Measurements from ENCODE around the gene CCDC195.

Gene CCDC195, protein sequence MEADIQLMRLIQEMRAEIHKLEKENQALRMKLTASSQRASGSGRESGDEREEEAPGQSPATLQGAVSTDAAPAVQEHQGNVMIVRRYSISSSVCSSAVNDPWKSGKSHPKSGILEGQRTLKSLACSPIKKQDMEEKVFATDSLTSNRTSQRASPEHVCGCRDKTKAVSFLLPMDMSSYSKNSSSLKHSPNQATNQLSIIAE

DNA sequence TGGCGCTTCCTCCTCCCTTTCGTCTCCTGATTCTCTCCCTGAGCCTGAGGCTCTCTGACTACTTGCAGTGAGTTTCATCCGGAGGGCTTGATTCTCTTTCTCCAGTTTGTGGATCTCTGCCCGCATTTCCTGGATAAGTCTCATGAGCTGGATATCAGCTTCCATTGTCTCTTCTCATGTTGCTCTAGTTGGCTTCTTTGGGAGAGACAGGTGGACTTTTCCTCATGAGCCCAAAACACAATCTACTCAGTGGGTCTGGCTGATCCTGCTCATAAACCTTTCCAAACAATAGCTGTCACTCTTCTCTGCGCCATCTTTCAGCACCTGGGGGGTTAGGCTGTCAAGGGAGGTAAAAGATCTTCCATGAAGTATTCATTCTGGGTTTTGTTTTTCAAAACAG lies at the start of gene CCDC195:
CCDC195 (minus strand) TSS at position 165 of the 400 bp plus-strand sequence; CDS start at position 165, 0 bp downstream.
- DNase-seq: no peak

DNA sequence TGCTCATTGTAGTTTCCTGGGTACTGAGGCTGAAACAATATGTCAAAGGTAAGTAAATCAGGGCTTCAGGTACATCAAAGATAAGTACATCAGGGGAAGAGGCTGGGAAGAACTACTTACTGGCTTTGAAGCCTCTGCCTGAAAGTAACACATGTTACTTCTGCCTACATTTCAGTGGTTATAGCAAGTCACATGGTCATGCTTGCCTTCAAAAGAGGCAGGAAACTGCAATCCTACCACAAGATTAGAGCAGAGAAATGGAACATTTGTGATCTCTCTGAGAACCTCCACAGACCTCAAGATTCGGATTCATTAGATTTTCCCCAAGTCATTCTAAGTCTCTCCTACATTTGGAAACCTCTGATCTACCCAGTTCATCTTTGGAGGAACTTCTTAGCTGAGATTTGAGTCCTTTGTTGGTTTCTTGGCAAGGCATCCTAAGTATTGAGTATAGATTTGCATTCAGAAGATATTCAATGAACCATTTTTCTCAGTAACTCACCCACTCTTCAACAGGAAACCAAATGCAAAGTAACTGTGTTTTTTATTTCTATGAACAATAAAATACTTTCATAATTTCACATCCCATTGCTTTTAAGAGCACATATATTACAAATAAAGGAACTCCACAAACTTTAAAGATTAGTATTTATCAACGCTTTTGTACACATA lies 48.5 kb upstream of the CCDC195 start:
- DNase-seq: no peak

DNA sequence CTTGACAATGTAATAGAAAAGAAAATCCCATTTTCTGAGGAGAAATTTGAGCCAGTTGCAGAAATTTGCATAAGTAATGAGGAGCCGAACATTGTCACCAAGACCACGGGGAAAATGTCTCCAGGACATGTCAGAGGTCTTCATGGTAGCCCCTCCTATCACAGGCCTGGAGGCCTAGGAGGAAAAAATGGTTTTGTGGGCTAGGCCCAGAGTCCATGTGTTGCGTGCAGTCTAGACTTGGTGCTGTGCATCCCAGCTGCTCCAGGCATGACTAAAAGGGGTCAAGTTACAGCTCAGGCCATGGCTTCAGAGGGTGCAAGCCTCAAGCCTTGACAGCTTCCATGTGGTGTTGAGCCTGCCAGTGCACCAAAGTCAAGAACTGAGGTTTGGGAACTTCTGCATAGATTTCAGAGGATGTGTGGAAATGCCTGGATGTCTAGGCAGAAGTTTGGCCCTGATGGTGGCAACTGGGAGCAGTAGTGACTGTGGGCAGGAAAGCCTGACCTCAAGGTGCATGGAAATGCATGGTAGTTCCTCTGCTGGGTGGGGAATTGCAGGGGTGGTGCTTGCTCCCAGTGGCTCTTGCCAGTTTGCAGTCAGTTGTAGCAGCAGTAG lies 41.9 kb upstream of the CCDC195 start:
- DNase-seq: no peak

DNA sequence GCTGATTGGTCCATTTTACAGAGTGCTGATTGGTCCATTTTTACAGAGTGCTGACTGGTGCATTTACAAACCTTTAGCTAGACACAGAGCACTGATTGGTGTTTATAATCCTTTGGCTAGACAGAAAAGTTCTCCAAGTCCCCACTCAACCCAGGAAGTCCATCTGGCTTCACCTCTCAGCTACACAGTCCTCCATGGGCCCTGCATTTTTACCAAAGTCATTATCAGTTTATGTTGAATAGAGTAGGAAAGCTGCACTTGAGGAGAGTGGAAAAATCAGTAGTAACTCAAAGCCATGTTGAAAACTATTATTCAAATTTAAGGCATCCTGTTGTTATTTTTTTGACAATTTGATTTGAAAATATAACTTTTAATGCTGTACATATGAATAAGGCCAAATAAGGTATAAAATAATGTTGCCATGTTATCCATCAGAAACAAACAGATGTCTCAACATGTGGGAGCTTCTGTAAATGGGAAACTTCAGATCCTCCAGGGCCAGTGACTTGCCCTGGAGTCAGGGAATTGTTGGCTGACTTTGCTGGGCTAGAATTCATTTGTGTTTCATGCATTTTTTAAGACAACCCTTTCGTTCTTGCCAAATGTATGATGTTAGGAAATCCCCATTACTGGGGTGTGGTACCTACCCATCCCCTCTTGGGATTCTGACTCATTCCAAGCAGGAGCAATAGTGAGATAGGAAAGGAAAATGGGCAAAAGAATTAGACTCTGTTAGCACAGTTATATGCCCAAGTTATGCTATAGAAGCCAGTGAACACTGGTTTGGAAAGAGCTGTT lies 37.8 kb upstream of the CCDC195 start:
- DNase-seq: no peak

DNA sequence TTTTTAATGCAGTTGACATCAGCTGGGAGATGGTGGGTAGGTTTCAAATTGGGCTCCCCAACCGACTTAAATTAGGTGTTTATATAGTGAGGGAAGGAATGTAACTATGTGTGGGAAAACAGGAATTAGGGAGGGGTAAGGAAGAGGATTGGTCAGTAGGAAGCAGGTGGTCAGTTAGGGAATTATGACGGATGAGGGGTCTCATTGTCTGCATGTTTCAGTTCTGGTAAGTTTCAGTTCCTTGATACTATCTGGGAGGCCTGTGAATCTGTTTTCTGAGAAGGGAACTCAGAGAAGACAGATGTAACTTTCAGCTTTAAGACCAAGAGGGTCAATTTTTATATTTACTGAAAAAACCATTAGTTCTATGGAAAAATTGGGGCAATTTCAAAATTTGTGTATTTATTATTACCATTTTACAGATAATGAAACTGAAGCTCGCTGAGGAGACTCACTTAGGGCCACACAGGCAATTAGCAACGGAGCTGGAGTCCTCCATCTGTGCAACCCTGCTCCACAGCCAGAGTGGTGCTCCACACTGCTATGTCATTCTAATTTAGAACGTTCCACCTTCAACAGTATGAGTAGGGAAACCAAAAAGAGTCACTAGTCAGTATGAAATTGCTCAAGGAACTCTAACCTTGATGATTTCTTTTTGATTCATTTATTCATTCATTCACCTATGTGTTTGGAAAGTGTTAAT lies 36.0 kb upstream of the CCDC195 start:
- no peak for DNase-seq

DNA sequence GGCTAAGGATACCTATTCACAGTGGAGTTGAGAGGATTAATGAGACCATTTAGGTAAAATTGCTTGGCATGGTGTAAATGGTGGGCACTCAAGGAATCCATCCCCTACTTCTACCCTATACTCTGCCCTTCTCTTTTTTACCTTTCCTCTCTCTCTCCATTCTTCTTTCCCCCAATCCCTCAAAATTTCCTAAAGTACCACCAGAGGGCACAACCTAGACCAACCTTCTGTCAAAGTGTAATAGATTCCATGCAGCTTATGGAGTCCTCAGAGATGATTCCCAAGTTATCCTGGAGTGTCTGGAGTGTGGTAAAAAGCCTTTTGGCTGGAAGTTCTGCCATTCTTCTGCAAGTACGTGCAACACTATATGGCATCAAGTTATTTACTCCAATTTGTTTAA lies 33.0 kb upstream of the CCDC195 start:
- no peak for DNase-seq

DNA sequence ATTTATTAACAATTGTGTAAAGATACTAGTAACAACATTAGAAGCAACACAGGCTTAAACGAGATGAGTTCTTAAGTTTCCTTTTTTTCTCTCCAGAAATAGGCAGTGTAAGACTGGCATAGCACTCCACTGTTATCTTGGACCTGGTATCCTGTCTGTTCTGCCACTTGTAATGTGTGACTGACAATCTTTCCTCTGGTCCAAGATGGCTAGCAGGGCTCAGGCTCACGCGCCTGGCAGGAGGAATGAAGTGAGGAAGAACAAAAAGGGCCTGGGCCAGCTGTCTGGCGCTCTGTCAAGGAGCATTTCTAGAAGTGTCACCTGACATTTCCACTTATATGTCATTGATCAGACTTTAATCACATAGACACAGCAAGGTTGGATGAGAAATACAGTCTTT lies 31.6 kb upstream of the CCDC195 start:
- no peak for DNase-seq

DNA sequence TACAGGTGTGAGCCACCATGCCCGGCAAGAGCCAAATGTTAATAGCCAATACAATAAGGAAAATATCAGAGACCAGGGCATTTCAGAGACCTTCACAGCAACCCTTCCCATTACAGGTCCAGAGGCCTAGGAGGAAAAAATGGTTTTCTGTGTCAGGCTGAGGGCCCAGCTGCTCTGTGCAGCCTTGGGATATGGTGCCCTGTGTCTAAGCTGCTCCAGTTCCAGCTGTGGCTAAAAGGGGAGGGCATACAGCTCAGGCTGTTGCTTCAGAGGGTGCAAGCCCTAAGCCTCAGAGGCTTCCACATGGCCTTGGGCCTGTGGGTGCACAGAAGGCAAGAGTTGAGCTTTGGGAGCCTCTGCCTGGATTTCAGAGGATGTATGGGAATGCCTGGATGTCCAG lies 20.1 kb upstream of the CCDC195 start:
- no peak for DNase-seq

DNA sequence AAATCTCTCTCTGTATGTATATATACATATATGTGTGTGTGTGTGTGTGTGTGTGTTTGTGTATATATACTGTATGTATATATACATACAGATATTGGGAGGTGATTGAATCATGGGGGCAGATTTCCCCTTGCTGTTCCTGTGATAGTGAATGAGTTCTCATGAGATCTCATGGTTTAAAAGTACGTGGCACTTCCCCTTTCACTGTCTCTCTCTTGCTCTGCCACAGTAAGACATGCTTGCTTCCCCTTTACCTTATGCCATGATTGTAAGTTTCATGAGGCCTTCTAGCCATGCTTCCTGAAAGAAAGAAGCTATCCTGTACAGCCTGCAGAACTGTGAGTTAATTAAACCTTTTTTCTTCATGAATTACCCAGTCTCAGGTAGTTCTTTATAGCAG lies 18.8 kb upstream of the CCDC195 start:
- DNase-seq: no peak

DNA sequence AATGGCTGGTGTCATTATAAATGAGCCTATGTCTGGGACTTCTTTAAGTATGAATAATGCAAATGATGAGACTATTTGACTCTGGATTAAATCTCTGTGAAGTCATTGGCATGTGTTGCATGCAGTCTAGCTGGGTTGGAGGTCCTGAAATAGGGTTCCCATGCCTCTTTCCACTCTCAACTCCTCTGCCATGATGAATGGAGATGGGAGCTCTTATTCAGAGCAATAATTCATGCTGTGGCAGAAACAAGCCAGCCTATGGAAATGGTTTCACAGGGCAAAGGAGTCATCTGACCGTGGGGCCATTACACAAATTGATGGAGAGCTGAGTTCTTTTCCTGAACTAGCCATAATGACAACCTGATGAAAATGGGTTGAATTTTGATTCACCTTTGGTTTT lies 15.5 kb upstream of the CCDC195 start:
- no peak for DNase-seq

DNA sequence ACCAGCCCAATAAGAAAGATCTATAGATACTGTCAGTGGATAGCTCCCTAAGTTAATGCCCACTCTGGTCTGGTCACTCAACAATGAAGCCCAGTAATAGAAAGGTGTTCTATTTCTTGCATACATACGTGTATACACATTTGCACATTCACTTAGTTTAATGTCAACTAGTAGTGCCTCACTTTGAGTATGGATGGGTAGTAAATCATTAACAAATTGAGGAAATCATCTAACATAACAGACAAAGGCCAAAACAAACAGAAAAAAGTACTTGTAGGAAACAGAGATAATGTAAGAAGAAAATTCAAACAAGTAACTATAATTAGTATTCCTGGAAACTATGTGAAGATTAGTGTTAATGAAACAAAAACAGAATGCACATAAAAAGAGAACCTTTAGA lies 13.3 kb upstream of the CCDC195 start:
- DNase-seq: no peak

DNA sequence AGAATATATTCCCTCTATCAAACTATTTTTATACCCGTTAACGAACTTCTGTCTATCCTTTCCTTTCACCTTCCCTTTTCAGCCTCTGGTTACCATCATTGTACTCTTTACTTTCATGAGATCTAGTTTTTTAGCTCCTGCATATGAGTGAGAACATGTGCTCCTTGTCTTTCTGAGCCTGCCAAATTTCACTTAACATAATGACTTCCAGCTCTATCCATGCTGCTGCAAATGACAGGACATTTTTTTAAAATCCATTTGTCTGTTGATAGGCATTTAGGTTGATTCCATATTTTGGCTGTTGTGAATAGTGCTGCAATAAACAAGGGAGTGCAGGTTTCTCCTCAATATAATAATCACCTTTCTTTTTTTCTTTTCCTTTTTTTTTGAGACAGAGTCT lies 8.2 kb upstream of the CCDC195 start:
- DNase-seq: no peak

DNA sequence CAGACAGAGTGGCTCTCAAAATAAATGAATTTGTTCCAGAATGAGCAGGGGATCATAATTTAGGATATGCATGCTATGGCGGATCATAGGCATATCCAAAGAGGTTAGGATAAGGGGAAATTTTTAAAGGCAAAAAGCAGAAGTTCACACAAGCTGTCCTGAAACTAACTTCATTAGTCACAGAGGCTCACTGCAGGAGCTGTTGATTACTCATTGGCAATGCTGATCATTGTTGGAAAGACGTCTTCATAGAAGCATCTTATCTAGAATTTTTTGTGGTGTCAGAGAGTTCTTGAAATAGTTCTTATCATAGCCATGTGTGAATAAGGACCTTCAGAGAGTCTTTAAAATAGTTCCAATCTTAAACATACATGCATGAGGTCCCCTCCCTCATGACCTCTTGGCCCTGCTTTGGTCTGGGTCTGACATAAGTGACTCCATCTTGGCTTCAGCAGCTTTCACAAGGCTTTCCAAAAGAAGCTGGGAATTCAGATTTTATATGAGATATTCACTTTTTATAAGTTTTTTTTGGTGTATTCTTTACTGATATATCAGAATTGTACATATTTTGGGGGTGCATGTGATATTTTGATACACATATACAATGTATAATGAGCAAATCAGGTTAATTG lies 7.5 kb upstream of the CCDC195 start:
- no peak for DNase-seq

DNA sequence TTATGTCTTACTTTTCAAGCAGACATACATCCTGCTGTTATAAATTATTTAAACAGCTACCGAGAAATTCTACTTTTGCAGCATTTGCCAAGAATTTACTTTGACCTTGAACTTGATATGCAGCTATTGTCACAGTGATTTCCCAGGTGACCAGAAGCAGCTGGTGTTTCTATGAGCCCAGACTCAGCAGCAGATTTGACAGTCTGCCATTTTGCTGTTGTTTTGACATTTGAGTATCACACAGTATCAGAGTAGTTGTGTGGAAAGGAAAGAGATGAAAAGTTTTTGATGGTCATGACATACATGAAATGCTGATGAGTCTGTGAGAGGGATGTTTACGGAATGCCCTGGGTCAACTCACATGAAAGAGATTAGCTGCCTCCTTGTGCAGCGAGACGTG lies 6.6 kb upstream of the CCDC195 start:
- no peak for DNase-seq

DNA sequence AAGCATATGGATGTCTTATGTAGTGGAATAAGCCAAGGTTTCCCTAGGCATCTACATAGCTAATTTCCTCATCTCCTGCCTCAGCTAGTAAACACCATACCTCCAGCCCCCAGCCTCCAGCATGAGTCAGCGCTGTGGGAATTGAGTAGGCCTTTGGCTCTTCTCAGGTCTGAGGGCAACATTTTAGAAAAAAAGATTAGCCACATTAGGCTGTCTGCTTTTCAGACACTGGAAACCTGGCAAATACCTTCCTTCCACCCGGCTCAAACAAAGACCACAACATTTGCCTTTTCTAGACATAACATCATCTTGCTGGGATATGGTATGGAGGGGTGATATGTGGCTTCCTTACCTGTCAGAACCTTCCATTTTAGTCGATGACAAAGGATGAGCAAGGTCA lies 6.1 kb upstream of the CCDC195 start:
- no peak for DNase-seq

DNA sequence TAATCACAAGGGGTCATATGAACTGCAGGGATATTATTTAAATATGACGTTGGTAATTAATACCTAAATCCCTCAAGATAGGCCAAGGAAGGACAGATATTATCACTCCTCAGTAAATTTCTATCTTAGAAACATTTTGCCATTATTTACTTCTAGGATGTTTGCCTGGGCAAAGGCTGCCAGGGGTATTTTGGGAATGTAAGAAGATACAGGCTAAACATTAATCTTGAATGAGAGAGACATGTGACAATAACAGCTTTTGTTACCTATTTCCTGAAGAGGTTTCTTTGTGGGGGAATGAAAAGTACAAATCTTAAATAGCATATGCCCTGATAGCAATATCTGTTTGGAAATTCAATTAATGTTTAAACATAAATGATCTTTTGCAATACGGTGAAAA lies 756 bp upstream of the CCDC195 start:
- DNase-seq: no peak

DNA sequence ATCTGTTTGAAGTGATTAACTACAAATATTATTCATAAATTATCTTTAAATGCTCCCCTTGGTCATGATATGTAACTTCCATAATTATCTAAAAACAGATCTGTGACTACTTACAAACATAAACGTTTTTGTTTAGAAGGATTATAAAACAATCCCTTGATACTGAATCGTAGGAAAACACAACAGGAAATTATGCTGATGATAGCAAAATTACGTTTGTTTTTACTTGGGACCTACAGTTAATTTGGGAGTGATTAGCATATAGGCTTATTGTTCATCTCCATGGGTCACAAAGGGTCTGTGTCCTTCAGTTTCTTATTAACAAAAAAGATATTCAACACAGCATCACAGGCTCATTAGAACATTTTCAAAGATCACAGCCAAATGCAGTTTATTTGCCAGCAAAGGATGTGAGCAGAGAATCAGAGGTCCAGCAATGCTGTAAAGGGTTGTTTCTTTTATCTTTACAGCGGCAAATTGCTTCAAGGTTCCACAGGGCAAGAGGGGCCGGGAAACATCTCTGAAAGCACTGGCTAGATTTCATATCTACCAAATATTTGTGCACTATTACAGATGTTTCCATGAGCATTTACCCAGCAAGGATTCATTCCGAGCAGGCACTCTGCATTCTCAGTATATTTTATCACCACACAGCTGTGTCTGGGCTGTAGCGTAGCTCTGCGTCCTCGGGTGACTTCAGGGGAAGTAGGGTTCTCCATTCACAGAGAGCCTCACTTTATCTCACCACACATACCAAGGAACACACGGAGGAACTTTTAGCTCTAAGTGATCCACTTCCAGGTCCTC lies 4.1 kb downstream of the CCDC195 start:
- DNase-seq: no peak

DNA sequence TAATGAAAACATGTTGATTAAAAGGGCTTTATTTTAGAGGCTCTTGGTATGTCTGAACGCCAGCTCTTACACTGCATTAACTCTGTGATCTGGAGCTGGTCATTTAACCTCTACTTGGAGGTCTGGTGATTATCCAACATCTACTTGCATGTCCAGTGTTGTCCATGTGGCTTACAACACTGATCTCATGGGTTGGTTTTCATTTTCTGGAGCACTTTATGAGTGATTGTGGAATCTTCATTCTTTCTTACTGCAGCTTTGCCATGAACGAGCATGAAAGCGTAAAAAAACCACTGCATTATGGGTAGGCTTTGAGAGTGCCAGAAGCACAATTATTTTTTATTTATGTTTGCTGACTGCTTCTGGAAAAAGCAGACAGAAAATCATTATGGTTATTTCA lies 4.8 kb downstream of the CCDC195 start:
- DNase-seq: no peak

DNA sequence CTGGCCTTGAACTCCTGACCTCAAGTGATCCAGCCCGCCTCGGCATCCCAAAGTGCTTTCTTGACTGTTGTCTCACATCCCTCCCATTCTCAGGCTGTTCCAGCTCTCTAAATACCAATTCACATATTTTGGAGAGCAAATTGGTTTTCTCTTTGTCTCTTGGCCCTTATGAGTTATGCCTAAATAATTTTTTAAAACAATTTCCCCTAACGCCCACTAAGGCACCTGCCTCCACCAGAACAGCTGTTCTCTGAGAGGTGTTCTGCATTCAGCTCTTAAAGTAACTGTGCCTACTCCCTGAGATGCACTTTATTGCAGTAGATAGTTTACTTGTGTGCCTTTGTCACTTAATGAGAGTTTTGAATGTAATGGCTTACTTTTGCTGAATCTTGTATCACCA lies 6.9 kb downstream of the CCDC195 start:
- DNase-seq: no peak

DNA sequence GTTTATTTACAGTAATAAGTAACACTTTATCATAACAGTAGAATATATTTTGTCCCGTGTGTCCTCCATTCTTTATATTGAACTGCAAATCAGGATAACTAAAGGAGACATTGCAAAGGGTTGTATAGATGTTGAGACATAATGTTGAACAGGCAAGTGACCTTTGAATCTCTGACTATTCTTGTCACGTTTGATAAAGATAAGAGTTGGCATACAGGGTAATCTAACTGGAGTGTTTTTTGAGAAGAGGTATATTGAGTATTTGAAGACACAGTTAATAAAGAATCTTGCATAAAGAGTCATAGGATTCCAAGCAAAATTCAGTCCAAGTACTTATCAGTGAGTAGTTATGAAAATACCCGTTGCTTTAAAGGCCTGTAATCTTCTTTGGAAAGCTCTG lies 21.7 kb downstream of the CCDC195 start:
- no peak for DNase-seq

DNA sequence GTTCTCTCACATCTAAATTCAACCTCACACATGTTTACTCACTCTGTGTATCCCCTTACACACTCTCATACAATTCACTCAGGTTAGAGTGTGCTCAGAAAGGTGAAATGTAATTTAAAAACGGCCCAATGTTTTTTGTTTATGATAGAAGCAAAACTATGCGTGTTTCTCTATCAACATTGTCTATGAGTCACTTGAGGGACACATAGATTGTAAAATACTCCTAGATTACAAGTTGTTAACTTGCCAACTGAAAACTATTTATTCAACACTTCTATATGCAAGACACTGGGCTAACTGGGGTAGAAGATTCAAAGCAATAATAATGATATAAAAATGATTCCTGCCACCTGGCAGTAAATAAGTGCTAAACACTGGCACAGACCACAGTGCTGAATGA lies 24.6 kb downstream of the CCDC195 start:
- DNase-seq: no peak

DNA sequence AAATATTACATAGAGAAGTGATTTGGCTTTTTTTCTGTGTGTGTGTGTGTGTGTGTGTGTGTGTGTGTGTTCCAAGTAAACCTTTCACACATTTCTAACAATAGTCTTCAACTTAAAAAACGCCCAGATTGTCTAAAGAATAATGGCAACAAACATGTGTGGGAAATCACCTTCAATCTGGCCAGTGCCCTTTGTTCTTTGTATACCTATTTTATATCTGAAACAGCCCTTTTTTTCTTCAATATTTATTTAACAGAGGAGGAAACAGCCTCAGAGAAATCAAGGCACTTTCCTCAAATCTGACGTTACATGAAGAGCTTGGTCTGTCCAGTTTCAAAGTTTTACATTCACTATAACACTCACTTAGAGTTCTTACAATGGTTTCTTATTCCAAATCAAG lies 25.3 kb downstream of the CCDC195 start:
- no peak for DNase-seq

Data from NCI-H2081 treated with DMSO at 0.1 percent for 48 hours (cell line).